ENCODE data around the gene GRID1.

DNA sequence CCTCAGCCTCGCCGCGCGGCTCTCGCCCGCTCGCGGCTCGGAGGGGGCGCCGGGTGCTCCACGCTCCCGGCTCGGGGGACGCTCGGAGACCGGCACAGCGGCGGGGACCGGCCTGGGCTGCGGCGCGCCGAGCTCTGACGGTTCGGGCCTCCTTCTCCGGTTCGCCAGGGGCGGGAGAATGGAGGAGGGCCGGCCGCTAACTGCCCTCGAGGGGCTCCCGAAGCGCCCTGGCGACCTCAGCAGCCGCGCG is 232 bp upstream of the GRID1 start:
- TF ChIP-seq ZNF396 (CRISPR knock-in tag; IDR thresholded peaks at IDR 0.05; ENCODE audit: borderline replicate concordance): no peak
- TF ChIP-seq, protein P1, sequence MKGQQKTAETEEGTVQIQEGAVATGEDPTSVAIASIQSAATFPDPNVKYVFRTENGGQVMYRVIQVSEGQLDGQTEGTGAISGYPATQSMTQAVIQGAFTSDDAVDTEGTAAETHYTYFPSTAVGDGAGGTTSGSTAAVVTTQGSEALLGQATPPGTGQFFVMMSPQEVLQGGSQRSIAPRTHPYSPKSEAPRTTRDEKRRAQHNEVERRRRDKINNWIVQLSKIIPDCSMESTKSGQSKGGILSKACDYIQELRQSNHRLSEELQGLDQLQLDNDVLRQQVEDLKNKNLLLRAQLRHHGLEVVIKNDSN (CRISPR knock-in tag; IDR thresholded peaks at IDR 0.05): no peak
- TF ChIP-seq, protein P2, sequence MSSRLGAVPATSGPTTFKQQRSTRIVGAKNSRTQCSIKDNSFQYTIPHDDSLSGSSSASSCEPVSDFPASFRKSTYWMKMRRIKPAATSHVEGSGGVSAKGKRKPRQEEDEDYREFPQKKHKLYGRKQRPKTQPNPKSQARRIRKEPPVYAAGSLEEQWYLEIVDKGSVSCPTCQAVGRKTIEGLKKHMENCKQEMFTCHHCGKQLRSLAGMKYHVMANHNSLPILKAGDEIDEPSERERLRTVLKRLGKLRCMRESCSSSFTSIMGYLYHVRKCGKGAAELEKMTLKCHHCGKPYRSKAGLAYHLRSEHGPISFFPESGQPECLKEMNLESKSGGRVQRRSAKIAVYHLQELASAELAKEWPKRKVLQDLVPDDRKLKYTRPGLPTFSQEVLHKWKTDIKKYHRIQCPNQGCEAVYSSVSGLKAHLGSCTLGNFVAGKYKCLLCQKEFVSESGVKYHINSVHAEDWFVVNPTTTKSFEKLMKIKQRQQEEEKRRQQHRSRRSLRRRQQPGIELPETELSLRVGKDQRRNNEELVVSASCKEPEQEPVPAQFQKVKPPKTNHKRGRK (CRISPR knock-in tag; IDR thresholded peaks at IDR 0.05; ENCODE audit: borderline replicate concordance): no peak
- TF ChIP-seq SMAD4 (CRISPR knock-in tag; IDR thresholded peaks at IDR 0.05): no peak
- TF ChIP-seq, protein P3, sequence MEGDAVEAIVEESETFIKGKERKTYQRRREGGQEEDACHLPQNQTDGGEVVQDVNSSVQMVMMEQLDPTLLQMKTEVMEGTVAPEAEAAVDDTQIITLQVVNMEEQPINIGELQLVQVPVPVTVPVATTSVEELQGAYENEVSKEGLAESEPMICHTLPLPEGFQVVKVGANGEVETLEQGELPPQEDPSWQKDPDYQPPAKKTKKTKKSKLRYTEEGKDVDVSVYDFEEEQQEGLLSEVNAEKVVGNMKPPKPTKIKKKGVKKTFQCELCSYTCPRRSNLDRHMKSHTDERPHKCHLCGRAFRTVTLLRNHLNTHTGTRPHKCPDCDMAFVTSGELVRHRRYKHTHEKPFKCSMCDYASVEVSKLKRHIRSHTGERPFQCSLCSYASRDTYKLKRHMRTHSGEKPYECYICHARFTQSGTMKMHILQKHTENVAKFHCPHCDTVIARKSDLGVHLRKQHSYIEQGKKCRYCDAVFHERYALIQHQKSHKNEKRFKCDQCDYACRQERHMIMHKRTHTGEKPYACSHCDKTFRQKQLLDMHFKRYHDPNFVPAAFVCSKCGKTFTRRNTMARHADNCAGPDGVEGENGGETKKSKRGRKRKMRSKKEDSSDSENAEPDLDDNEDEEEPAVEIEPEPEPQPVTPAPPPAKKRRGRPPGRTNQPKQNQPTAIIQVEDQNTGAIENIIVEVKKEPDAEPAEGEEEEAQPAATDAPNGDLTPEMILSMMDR (IDR thresholded peaks at IDR 0.05): no peak
- TF ChIP-seq, protein P4, sequence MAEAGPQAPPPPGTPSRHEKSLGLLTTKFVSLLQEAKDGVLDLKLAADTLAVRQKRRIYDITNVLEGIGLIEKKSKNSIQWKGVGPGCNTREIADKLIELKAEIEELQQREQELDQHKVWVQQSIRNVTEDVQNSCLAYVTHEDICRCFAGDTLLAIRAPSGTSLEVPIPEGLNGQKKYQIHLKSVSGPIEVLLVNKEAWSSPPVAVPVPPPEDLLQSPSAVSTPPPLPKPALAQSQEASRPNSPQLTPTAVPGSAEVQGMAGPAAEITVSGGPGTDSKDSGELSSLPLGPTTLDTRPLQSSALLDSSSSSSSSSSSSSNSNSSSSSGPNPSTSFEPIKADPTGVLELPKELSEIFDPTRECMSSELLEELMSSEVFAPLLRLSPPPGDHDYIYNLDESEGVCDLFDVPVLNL (CRISPR knock-in tag; IDR thresholded peaks at IDR 0.05; ENCODE audit: borderline replicate concordance, low read depth): no peak
- TF ChIP-seq, protein P5, sequence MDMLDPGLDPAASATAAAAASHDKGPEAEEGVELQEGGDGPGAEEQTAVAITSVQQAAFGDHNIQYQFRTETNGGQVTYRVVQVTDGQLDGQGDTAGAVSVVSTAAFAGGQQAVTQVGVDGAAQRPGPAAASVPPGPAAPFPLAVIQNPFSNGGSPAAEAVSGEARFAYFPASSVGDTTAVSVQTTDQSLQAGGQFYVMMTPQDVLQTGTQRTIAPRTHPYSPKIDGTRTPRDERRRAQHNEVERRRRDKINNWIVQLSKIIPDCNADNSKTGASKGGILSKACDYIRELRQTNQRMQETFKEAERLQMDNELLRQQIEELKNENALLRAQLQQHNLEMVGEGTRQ (CRISPR knock-in tag; IDR thresholded peaks at IDR 0.05): peak; percentile 83
- no peak for TF ChIP-seq CBFB (CRISPR knock-in tag; IDR thresholded peaks at IDR 0.05; ENCODE audit: low read depth)
- TF ChIP-seq, protein P6, sequence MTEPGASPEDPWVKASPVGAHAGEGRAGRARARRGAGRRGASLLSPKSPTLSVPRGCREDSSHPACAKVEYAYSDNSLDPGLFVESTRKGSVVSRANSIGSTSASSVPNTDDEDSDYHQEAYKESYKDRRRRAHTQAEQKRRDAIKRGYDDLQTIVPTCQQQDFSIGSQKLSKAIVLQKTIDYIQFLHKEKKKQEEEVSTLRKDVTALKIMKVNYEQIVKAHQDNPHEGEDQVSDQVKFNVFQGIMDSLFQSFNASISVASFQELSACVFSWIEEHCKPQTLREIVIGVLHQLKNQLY (CRISPR knock-in tag; IDR thresholded peaks at IDR 0.05): no peak
- no peak for TF ChIP-seq IRF2 (CRISPR knock-in tag; IDR thresholded peaks at IDR 0.05; ENCODE audit: borderline replicate concordance, low read depth)
- TF ChIP-seq MAX (CRISPR knock-in tag; IDR thresholded peaks at IDR 0.05): no peak; the same call in 1 of the 2 replicates
- TF ChIP-seq ATF6 (CRISPR knock-in tag; IDR thresholded peaks at IDR 0.05): no peak

All from WTC11 (cell line).